IMR-90 (cell line): ENCODE data around the gene PSMC5. TPM values are rescaled to one million over a fixed set of nuclear protein-coding genes. Genes with fewer than 3 reads are reported as not detected.
"Not testable (repeated sequence)": the region's sequence is repeated elsewhere in the genome, so short reads cannot be mapped to it uniquely, and the experiment has no call there.

Source experiments
- ATAC-seq: fragments of 200-7000 bp; cut with Tn5 transposase; 2 replicates; pipeline ENCODE4 v1.9.1; 2020; ENCODE audit warnings: low read depth, mild to moderate bottlenecking, moderate library complexity
- BruUV-seq: library from RNA; stranded (reverse); fragments of 400-500 nt; replicated peaks from 2 replicates; lab custom pipeline; 2021; lab: Mats Ljungman, UMichigan
- CTCF ChIA-PET: fragments of 300-600 bp; formaldehyde crosslinking; extraction: SDS; loops from one replicate; lab custom pipeline; 2021; ENCODE audit warnings: antibody characterized with exemption; lab: Yijun Ruan, JAX
- POLR2A ChIA-PET: fragments of 300-600 bp; sonication (Branson Sonifier 250); formaldehyde crosslinking; loops from one replicate; lab custom pipeline; 2022; ENCODE audit warnings: antibody characterized with exemption; ENCODE audit not compliant: unreplicated experiment; lab: Charles Lee
- DNase-seq: peaks from one replicate; pipeline ENCODE4 v3.0.0; 2013
- H2AFZ ChIP-seq: replicated peaks from 2 replicates; pipeline ENCODE3; 2013; ENCODE audit warnings: low read length, mild to moderate bottlenecking; ENCODE audit not compliant: poor library complexity
- H2AK5ac ChIP-seq: 2 replicates; pipeline ENCODE4 v1.6.1; 2013; ENCODE audit warnings: low read depth, low read length, inconsistent platforms
- H2AK9ac ChIP-seq: replicated peaks from 2 replicates; pipeline ENCODE3; 2013; ENCODE audit warnings: mild to moderate bottlenecking, low read depth, low read length, moderate library complexity; ENCODE audit not compliant: poor library complexity
- H2BK120ac ChIP-seq: 2 replicates; pipeline ENCODE4 v1.6.1; 2013; ENCODE audit warnings: low read depth, low read length, inconsistent platforms
- H2BK15ac ChIP-seq: 3 replicates; pipeline ENCODE4 v1.6.1; 2013; ENCODE audit warnings: low read depth, low read length, inconsistent platforms
- H2BK20ac ChIP-seq: 2 replicates; pipeline ENCODE4 v1.6.1; 2013; ENCODE audit warnings: low read depth, mild to moderate bottlenecking, inconsistent platforms, low read length, moderate library complexity
- H2BK5ac ChIP-seq: 2 replicates; pipeline ENCODE4 v1.6.1; 2013; ENCODE audit warnings: mild to moderate bottlenecking, low read depth, low read length, inconsistent platforms; ENCODE audit not compliant: poor library complexity, severe bottlenecking
- H3K14ac ChIP-seq: replicated peaks from 2 replicates; pipeline ENCODE4 v1.6.1; 2013; ENCODE audit warnings: low read depth, low read length, inconsistent platforms
- H3K18ac ChIP-seq: 2 replicates; pipeline ENCODE4 v1.6.1; 2013; ENCODE audit warnings: low read depth, low read length, control low read depth
- H3K23ac ChIP-seq: 2 replicates; pipeline ENCODE4 v1.6.1; 2013; ENCODE audit warnings: low read depth, low read length, inconsistent platforms
- H3K27ac ChIP-seq: 2 replicates; pipeline ENCODE4 v1.5.1; 2013; ENCODE audit warnings: mild to moderate bottlenecking, control low read depth, low read length; ENCODE audit not compliant: insufficient read depth
- H3K27me3 ChIP-seq: 2 replicates; pipeline ENCODE4 v1.6.1; 2013; ENCODE audit warnings: low read length; ENCODE audit not compliant: control insufficient read depth, insufficient read depth
- H3K36me3 ChIP-seq: 2 replicates; pipeline ENCODE4 v1.6.1; 2013; ENCODE audit warnings: low read length, mixed read lengths; ENCODE audit not compliant: control insufficient read depth, insufficient read depth
- H3K4ac ChIP-seq: 2 replicates; pipeline ENCODE4 v1.6.1; 2013; ENCODE audit warnings: low read depth, low read length, inconsistent platforms
- H3K4me1 ChIP-seq: 2 replicates; pipeline ENCODE4 v1.6.1; 2013; ENCODE audit warnings: low read length, mixed read lengths; ENCODE audit not compliant: control insufficient read depth, insufficient read depth
- H3K4me2 ChIP-seq: 2 replicates; pipeline ENCODE4 v1.6.1; 2013; ENCODE audit warnings: low read depth, mild to moderate bottlenecking, control low read depth, low read length, moderate library complexity
- H3K4me3 ChIP-seq: 2 replicates; pipeline ENCODE4 v1.5.1; 2013; ENCODE audit warnings: low read depth, mild to moderate bottlenecking, control low read depth, low read length, moderate library complexity; ENCODE audit not compliant: insufficient read depth
- H3K56ac ChIP-seq: 2 replicates; pipeline ENCODE4 v1.6.1; 2013; ENCODE audit warnings: low read length, inconsistent platforms; ENCODE audit not compliant: insufficient read depth; ENCODE audit errors: extremely low read depth
- H3K79me1 ChIP-seq, 2 experiments: 2 replicates each; pipeline ENCODE4 v1.6.1; 2013; ENCODE audit warnings: low read length in 2 of 2, inconsistent platforms in 1 of 2, low read depth in 1 of 2
- H3K9ac ChIP-seq: 2 replicates; pipeline ENCODE4 v1.6.1; 2013; ENCODE audit warnings: low read depth, low read length, control low read depth
- H3K9me1 ChIP-seq: 2 replicates; pipeline ENCODE4 v1.6.1; 2013; ENCODE audit warnings: low read length, inconsistent platforms; ENCODE audit not compliant: insufficient read depth
- H3K9me3 ChIP-seq: 2 replicates; pipeline ENCODE4 v1.6.1; 2013; ENCODE audit warnings: low read length; ENCODE audit not compliant: control insufficient read depth, insufficient read depth
- H4K20me1 ChIP-seq: 2 replicates; pipeline ENCODE4 v1.6.1; 2013; ENCODE audit warnings: low read length, inconsistent platforms; ENCODE audit not compliant: insufficient read depth
- H4K5ac ChIP-seq: 2 replicates; pipeline ENCODE4 v1.6.1; 2013; ENCODE audit warnings: mild to moderate bottlenecking, low read depth, low read length, control low read depth
- H4K8ac ChIP-seq, 2 experiments: 2 replicates each; pipeline ENCODE4 v1.6.1; 2013; ENCODE audit warnings: low read depth in 2 of 2, low read length in 2 of 2, control low read depth in 1 of 2, inconsistent platforms in 1 of 2
- H4K91ac ChIP-seq: 2 replicates; pipeline ENCODE4 v1.6.1; 2013; ENCODE audit warnings: low read depth, low read length, inconsistent platforms; ENCODE audit not compliant: insufficient read depth
- CTCF ChIP-seq: conservative IDR thresholded peaks from 2 replicates; pipeline ENCODE4 v1.5.1; 2012; ENCODE audit warnings: mild to moderate bottlenecking, low read depth, low read length, improper control_type of control experiment
- MAFK ChIP-seq: IDR thresholded peaks from 2 replicates; pipeline ENCODE4 v1.6.1; 2012; ENCODE audit warnings: low read depth, low read length, improper control_type of control experiment
- WGBS, 2 experiments: methylation state at CpG; one replicate each; pipeline versions ENCODE4 v1.1.5 to v1.1.7; 2013; ENCODE audit warnings: missing lambda C conversion rate in 2 of 2; ENCODE audit not compliant: insufficient read length in 1 of 2; ENCODE audit errors: extremely low coverage in 2 of 2; 5-methylcytosine and 5-hydroxymethylcytosine counted together
- dilution Hi-C: fragments of 300-500 bp; cut with HindIII; formaldehyde crosslinking; loops from one replicate; pipeline ENCODE4 v1.14.3; 2018; ENCODE audit warnings: low sequenced_read_pairs; ENCODE audit not compliant: unreplicated experiment
- in situ Hi-C: fragments of 300-500 bp; cut with MboI; formaldehyde crosslinking; loops from 3 replicates; pipeline ENCODE4 v1.14.3; 2019; ENCODE audit warnings: low sequenced_read_pairs, inconsistent platforms, mixed read lengths
- intact Hi-C: fragments of 100-400 bp; cut with micrococcal nuclease; formaldehyde crosslinking; loops from 2 replicates; pipeline ENCODE4 v1.10.0; 2022
- polyA plus RNA-seq, 3 experiments: library from polyadenylated mRNA; depleted of rRNA; stranded (reverse); fragments of >200 nt; gene quantifications; 2 replicates each; pipeline ENCODE4 v1.2.3, GENCODE V29; 2012; ENCODE audit warnings: low replicate concordance in 1 of 3
- total RNA-seq: library from RNA; depleted of rRNA; stranded (reverse); fragments of >200 nt; gene quantifications from 2 replicates; pipeline ENCODE4 v1.2.3, GENCODE V29; 2012

PSMC5 gene
- total and polyA plus RNA-seq, 2 of the 4 experiments (the other 2 are of a cell fraction), result 105 to 165 TPM

GRCh38 chr17:63869491-63870291 is 42.5 kb downstream of the PSMC5 start:
- H4K91ac ChIP-seq, POLR2A ChIA-PET, H4K20me1 ChIP-seq, H2BK15ac ChIP-seq, H3K9me1 ChIP-seq, H3K14ac ChIP-seq, H3K4ac ChIP-seq, H4K5ac ChIP-seq, H3K9me3 ChIP-seq, H2AFZ ChIP-seq, in situ Hi-C loops, H3K56ac ChIP-seq, H3K27me3 ChIP-seq, H3K4me3 ChIP-seq, intact Hi-C loops, H3K9ac ChIP-seq, H3K4me2 ChIP-seq, H2BK5ac ChIP-seq, H2AK9ac ChIP-seq, BruUV-seq, dilution Hi-C loops, H3K36me3 ChIP-seq, H4K8ac ChIP-seq, H3K23ac ChIP-seq, H3K79me1 ChIP-seq, H2BK20ac ChIP-seq, H3K27ac ChIP-seq, H2AK5ac ChIP-seq, H3K4me1 ChIP-seq, H3K18ac ChIP-seq: not testable (repeated sequence)
- peak; percentile 11; the same call in 1 of the 2 replicates for TF ChIP-seq CTCF
- peak; percentile 68 for TF ChIP-seq MAFK
- DNase-seq (peak; percentile 43), ATAC-seq (peak; percentile 55)
- WGBS, 2 experiments, result no CpG with 5 or more reads among the region's 9 CpGs
- CTCF ChIA-PET, result interaction anchor here (0.5 kb wide), 1 partner anchor 38 kb away, joined by 3 read pairs; no protein-coding TSS in a partner anchor
- H2BK120ac ChIP-seq, result 0 out of 2 replicates have a peak overlapping the region, but pooled peaks have one; percentile 32

- H3K27ac ChIP-seq, result not testable (repeated sequence)
Measured at GRCh38 chr17:63870292-63870665, 43.0 kb downstream of the PSMC5 start.

More at GRCh38 chr17:63870292-63870665, 43.0 kb downstream of the PSMC5 start:
- H3K9ac ChIP-seq, POLR2A ChIA-PET, H3K36me3 ChIP-seq, H2BK15ac ChIP-seq, H4K91ac ChIP-seq, CTCF ChIA-PET, H2AK5ac ChIP-seq, H3K18ac ChIP-seq, DNase-seq, intact Hi-C loops, H2BK20ac ChIP-seq, H2AK9ac ChIP-seq, H3K9me1 ChIP-seq, H3K4me1 ChIP-seq, H3K14ac ChIP-seq, H3K4me2 ChIP-seq, H3K4me3 ChIP-seq, H3K9me3 ChIP-seq, BruUV-seq, H4K5ac ChIP-seq, H4K20me1 ChIP-seq, H3K79me1 ChIP-seq, H2AFZ ChIP-seq, in situ Hi-C loops, H3K27me3 ChIP-seq, dilution Hi-C loops, H2BK5ac ChIP-seq, H3K56ac ChIP-seq, H3K23ac ChIP-seq, H3K4ac ChIP-seq, ATAC-seq, H4K8ac ChIP-seq: not testable (repeated sequence)
- WGBS, 2 experiments, result no CpG with 5 or more reads among the region's 4 CpGs
- 0 out of 2 replicates have a peak overlapping the region, but pooled peaks have one; percentile 32 for H2BK120ac ChIP-seq
